ENCODE results near the gene RPRD1A.
"Not testable (repeated sequence)": the region's sequence is repeated elsewhere in the genome, so short reads cannot be mapped to it uniquely, and the experiment has no call there.

- TF ChIP-seq POLR2AphosphoS5, CTCF, POLR2A, EP300 (IDR thresholded peaks at IDR 0.05): not testable (repeated sequence)
Measured at GRCh38 chr18:36092116-36092515, 24.8 kb upstream of the RPRD1A start.

All from sigmoid colon (tissue), 4 donors.